Muscle of back (tissue), 11 donors: ENCODE results near the gene MRPL37. TPM values are rescaled to one million over a fixed set of nuclear protein-coding genes. Genes with fewer than 3 reads are reported as not detected.
"Not testable (repeated sequence)": the region's sequence is repeated elsewhere in the genome, so short reads cannot be mapped to it uniquely, and the experiment has no call there.

Experiments
- DNase-seq, 3 donors: peaks; one replicate each; pipeline versions ENCODE4 v3.0.0 to v3.0.0-alpha.2; 2013
- polyA plus RNA-seq, 10 donors: library from polyadenylated mRNA; unstranded; fragments of 120-200 nt; gene quantifications; one replicate each; pipeline ENCODE4 v1.2.1, GENCODE V29; 2013; ENCODE audit not compliant: insufficient read length in 10 of 10

Gene MRPL37
- polyA plus RNA-seq, 10 donors, result 54.6 to 64.7 (median 62.6) TPM

DNA sequence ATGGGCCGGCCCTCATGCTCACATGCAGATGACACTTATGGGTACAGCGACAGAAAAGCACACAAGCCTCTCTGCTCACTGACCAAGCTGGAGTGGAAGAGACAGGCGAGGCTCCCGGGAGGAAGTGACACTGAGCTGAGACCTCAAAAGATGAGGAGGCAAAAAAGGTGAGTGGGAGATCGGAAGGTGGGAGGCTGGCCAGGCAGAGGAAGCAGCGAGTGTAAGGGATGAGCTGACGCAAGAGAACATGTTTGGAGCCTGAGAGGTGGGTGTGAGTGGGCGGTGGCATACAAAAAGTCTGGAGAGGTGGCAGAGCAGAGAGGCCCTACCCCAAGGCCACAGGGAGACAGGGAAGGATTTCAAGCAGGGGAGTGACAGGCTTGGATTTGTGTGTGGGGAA lies 29.0 kb upstream of the MRPL37 start:
- DNase-seq, result no peak

DNA sequence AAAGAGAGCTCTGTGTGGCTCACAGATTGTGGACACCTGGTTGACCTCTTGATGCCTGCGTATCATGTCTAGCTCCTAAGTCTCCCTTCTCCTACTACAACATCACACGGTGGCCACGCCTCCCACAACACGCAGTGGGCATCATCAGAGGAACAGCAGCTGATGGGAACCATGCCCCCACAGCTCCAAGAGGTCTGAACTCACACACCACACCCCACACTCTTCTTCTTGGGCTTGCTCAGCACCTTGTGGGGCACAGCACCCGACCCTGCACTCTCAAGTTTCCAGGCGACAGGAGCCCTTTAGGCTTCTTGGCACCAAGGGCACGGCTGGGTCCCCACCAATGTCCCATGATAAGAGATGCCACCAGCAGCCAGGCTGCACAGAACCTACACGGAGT lies 28.4 kb upstream of the MRPL37 start:
- no peak for DNase-seq

DNA sequence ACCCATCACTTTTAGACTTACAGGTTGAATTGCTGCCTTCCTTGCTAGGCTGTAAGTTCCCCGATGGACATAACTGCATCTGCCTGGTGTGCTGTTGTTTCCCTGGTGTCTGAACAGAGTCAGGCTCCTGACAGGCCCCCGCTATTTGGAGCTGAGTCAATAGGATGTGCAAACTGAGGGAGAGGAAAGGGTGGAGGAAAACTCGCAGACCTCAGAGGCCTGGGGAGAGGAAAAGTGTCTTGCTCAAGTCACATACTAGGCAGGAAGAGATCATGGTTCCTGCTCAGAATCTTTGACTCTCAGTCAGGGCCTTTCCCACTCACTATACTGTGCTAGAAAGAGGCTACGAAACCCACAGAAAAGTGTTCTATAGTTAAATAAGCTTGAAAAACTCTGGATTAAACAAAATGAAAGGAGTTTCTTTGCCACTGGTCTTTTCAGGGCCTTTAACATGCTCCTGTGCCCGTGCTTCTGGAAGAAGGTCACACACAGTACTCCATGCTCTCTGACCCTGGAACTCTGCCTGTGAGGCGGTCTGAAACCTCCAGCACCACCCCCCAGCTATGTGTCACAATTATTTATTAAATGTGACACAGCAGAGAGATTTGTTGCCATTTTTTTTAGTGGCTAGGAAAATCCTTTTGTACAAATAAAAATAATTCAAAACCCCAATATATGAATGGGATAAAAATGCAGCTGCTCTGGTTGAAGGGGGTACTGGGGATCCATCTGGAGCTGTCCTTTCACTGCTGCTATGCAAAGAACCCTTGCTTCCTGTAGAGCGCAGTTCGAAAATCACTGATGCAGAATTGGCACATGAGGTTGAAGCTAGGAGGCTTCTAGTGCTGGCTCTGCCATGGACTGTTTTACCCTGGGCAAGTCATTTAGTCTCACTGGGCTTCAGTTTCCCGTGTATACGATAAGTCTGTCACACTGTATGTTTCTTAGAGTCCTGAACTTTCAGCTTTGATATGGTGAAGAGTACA lies 27.1 kb upstream of the MRPL37 start:
- peak in 1 of 3 donors; percentile 52 for DNase-seq

DNA sequence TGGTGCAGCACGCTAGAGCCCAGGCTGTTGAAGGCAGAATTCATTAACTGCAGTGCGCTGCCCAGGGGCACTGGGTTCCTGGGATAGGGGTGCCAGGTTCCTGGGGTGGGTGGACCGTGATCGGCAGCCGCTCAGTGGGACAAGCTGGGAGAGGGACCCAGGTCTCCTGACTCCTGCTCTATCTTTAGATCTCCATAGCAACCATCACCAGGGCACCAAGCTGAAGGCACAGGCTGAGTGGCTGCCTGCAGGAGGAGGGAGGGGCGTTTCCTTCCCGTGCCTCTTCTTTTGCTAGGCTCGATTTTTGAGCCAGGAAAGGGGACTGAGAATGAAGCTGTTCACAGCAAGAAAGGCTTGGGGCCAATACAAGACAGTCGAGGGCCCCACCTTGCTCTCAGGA lies 26.3 kb upstream of the MRPL37 start:
- no peak for DNase-seq

DNA sequence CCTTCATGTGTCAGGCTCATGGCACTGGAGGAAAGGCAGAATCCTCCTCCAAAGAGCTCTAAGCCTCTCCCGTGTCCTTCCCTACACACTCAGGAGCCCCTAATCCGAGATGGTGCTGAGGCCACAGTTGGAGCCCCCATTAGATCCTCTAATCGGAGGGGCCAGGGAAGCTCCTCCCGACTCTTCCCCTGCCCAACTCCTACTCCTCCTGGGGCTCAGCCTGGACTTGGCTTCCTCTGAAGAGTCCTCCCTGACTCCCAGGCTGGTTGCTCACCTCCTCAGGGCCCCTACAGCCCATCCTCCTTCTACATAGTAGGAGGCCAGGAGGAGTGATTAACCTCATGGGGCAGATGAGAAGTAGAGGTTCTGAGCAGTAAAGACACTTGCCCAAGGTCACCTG lies 25.9 kb upstream of the MRPL37 start:
- no peak for DNase-seq

DNA sequence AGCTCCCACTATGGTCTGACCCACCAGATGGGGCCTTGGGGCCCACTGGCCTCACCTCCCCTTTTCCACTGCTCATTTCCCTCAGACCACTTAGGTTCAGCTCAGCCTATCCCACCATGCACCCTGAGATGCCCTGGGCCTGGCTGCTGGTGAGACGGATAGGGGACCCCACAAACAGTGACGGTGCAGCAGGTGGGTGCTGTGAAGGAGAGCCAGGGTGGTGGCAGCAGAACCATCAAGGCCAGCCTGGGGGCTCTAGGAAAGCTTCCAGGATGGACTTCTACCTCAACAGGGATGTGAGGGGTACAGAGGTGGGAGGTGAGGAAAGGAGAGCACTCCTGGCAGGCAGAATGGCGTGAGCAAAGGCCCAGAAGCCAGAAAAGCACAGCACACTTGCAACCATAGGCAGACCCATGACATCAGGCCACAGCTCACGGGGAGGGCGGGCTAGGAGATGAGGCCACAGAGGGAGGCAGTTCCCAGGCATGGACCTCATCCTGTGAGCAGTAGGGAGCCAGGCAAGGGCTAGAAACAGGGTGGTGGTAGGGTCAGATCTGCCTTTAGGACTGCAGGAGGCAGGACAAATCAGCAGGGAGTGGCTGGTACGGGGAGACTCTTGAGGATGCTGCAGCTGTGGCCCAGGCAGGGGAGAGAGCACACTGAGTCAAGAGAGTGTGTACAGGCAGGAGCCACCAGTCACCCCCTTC lies 23.2 kb upstream of the MRPL37 start:
- no peak for DNase-seq

DNA sequence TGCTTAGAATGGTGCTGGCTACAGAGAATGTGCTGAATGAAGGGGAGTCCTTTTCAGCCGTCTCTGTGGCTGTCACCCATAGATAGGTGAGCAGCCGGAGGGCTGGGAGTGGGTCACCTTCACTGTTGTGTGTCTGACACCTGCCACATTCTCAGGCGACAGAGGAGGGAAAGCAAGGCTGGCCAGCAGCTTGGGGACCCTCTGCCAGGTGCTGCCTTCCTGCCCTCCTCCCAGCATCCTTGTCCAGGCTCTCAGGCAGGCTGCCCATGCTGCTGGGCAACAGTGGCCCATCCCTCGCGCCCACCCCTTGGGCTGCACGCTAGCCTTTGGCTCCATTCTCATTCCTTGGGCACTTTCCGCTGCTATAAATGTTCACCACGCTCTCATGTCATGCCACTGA lies 22.2 kb upstream of the MRPL37 start:
- no peak for DNase-seq

DNA sequence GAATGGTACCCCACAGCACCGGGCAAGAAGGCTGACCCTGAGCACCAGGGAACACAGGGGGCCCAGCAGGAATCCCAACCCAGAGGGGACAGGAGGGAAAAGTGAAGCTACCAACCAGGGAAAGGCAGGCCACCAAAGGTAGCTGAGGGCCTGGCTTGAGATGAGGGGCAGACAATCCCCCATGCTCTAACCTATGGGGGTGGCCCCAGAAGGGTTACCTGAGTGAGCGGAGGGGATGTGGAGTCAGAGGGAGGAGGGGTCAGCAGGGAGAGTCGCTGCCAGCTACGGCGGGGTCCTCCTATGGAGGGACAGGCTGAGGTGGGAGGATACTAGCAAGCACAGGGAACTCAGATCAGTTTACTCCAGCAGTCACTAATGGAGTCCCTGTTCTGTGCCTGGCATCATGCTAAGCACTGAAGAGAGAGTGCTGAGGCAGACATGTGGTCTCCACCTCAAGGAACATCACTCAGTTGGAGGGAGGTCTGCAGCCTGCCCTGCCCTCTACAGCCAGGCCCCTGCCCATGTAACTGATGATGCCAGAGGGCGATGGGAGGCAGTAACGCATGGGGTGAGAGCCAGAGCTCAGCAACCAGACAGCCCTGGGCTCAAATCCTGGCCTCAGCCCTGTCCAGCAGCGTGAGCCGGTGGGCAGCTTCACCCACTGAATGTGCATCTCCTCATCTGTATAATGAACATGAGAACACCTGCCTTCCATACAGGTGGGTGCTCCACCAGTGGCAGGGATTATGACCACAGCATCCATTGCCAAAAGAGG lies 21.5 kb upstream of the MRPL37 start:
- DNase-seq, result no peak

DNA sequence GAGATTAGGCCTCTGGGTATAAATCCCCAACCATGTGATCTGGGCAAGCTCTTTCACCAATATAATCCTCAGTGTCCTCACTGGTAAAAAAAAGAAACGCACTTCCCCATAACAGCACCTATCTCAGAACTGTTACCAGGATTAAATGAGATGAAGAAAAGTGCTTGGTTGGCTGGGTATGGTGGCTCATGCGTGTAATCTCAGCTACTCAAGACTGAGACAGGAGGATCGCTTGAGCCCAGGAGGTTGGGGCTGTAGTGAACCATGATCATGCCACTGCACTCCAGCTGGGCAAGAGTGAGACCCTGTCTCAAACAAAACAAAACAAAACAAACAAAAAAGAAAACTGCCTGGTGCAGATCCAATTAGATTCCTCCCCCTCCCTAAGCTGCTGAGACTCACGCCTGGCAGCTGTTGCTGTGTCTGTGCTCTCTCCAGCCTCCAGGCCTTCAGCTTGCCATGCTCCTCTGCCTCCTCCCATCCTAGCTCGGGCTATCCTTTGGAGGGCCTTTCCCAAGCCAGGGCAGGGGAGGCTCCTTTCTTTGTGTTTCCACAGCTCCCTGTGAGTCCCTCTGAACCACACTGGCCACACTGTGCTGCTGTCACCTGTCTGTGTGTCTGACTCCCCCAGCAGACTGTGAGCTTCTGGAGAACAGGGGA lies 19.1 kb upstream of the MRPL37 start:
- no peak for DNase-seq

DNA sequence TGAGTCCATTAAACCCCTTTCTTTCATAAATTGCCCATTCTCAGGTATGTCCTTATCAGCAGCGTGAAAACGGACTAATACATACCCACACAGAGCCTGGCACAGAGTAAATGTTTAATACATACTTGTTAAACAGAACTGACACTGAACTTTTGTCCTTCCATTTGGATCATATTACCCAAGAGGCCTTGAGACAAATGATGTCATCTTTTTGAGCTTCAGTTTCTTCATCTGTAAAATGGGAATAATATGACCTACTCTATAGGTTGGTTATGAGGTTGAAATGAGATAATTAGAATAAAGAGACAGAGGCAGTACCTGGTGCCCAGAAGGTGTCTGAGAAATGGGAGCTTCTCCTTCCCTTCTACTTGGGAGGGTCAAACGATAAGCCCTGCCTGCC lies 13.9 kb upstream of the MRPL37 start:
- DNase-seq, result no peak

DNA sequence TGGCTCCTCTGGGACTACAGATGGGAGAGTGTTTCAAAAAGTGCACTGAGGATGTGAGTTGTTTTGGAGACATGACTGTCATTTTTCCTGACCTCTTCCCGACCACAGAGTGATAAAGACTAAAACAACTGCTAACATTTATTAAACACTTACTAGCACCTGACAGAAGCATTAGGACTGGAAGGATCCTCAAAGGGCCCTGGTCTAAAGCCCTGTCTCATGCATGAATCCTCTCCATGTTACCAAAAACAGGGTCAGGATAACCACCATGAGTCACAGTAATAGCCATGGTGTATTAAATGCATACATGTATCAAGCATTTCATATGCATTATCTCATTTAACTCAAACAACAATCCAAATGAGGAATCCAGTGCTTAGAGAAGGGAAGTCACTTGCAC lies 11.7 kb upstream of the MRPL37 start:
- DNase-seq, result no peak

DNA sequence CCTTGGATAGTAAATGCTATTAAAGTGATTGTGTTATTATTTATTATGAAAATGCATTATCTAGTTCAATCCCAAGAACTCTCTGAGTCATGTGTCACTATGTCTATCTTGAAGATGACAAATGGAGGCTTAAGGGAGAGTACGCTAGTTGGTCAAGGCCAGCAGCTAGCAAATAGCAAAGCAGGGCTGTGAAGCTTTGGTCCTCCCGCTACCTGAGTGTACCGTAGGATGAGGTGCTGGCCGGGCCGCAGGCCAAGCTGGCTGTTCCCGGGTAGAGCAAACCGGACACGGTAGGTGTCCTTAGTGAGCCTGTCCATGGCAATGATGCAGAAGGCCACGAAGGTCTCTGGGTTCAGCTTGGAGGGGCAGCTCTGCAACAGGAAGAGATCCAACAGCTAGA lies 9.4 kb upstream of the MRPL37 start:
- DNase-seq, result no peak

DNA sequence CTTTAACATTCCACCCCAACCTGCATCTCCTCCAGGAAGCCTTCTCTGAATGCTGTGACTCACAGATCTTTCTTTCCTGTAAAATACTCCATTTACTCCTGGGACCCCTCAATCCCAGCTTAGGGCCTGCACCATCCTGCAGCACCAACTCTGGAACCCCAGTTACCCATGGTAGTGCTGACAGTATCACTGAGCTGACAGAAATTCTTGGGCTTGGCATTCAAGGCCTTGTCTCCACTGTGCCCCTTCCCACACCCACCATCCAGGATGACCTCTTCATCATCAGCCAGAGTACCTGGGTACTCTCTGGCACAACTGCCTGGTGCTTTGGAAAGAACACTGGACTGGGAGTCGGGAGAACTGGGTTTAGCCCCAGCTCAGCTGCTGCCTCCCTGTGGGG lies 8.4 kb upstream of the MRPL37 start:
- no peak for DNase-seq

DNA sequence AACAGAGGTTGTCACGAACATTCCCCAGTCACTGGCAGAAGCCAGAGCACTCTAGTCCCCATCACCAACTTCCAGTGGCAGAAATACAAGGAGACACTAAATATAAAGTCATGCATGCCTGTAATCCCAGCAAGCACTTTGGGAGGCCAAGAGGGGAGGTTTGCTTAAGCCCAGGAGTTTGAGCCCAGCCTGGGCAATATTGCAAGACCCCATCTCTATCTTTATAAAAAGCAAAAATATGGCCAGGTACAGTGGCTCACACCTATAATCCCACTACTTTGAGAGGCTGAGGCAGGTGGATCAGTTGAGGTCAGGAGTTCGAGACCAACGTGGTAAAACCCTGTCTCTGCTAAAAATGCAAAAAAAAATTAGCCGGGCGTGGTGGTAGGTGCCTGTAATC lies 6.5 kb upstream of the MRPL37 start:
- DNase-seq, result no peak

DNA sequence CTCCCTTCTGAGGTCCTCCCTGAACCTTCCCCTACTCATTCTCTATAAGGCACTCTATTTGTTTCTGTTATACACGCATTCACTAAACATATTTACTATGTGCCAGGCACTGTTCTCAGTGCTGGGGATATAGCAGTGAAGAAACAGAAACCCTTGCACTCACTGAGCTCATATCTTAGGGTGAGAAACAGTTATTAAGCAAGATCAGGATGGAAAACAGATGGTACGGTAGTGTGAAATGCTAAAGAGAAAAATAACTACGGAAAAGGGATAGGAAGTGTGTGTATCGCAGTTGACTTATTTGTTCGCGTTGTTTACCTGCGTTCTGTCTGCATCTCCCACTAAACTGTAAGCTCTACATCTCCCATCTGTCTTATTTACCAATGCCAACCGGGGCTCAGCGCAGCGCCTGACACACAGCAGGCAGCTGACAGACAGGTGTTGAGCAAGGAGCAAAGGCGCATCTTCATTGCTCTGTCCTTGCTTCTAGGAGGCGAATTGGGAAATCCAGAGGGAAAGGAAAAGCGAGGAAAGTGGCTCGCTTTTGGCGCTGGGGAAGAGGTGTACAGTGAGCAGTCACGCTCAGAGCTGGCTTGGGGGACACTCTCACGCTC lies 709 bp upstream of the MRPL37 start:
- no peak for DNase-seq

DNA sequence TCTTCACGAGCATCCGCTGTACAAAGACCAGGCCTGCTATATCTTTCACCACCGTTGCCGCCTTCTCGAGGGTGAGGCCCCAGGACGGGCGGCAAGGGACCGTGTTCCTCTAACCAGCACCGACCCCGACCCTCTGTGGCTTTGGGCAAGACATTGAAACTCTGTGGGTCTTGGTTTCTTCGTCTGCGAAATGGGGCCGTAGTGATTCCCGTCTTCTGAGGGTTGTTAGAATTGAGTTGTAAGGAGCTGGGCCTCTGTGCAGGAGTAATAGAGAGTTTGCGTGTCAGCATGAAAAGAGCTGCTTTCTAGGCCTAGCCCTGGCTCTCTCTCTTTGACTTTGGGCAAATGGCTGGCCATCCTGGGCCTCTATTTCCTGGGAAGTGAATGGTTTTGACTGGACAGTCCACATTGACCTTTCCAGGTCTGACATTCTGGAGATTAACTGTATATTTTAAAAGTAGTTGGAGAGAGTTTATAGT lies 591 bp downstream of the MRPL37 start:
- DNase-seq, result no peak

DNA sequence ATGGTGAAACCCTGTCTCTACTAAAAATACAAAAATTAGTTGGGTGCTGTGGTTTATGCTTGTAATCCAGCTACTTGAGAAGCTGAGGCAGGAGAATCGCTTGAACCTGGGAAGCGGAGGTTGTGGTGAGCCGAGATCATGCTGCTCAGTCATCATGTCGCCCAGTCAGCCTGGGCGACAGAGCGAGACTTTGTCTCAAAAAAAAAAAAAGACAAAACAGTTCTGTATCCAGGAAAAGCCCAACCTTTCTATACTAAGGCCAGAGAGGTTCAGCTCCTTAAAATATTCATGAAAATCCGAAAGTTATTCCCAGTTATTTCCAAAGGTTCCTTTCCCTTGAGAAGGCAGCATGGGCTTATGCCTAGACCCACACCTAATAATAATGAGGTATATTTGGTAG lies 4.2 kb downstream of the MRPL37 start:
- DNase-seq, result no peak

DNA sequence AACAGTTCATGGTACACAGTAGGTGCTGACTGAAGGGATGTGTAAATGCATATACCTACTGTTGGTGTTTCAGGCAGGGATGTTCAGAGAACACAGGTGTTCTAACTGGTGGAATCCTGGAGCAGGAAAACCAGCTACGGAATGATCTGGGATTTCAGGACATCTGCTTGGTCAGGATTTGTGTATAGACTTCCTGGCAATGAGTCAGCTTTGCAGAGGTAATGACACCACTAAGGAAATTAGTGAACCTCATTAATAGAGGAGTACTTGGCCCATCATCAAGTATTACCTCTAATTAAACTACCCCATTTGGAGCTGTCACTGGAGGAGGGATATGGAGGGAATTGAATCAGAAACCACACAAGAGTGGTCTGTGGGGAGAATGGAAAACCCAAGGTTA lies 7.3 kb downstream of the MRPL37 start:
- DNase-seq, result no peak

DNA sequence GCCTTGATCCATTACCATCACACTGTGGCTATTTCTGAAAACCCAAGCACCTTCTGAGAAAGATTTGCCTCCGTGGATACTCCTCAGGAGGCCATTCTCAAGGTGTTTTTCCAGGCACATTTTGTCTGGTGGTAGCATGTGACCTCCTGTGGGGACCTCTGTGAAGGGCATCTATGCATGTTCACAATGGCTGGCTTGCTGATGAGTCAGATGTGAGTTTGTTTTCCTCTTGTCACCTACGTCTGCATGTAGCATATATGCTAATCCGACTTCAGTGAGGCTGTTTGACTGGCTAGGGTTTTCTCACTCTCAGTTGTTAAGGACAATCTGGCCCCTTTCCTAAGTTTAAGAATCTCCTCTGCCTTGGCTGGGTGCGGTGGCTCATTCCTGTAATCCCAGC lies 7.9 kb downstream of the MRPL37 start:
- not testable (repeated sequence) for DNase-seq

DNA sequence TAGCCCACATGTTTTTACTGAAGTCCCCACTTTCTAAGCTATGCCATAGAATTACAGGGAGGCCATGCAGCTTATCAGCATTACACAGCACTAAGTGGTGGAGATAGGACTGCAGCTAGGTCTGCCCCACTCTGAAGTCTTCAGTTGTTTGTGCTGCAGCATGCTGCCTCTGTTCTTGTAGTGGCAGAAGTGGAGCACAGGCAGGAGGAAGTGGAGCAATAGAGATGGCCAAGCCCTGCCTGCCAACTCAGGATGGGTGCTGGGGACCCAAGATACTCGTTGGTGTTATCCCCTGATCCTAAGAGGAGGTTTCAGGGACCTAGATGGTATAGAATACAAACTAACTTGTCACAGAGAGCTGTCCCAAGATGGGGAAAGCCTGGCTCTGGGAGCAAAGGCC lies 12.9 kb downstream of the MRPL37 start:
- DNase-seq, result no peak

DNA sequence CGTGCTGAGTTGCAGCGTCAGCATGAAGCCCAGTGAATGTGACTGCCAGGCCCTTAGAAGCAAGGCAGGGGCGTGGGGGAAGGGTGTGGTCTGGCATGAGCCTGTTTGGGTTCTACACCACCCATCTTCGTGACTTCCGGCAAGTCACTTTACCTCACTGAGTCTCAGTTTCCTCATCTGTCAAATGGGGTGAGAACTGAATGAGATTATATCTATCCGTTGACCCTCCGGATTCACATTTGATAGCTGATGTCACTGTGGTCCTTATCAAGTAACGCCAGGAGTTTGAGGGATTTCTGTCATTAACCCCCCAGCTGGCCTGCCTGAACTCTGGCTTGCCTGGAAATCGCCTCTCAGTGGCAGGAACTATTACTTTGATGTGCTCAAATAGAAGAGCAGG lies 15.6 kb downstream of the MRPL37 start:
- no peak for DNase-seq
